Measurements from ENCODE around the gene LRRC32.
A peak's percentile ranks its signal among the peaks of the same experiment; 100 is the strongest.

Gene LRRC32

GRCh38 chr11:76665921-76666351 lies 4.6 kb downstream of the LRRC32 start:
- Mint-ChIP-seq H3K9me3 (no peaks in the 10 kb centered on the region), H3K4me3 (no peak overlapping the region), H3K4me1 (peaks cover 58% of the 10 kb centered on the region), H3K27me3 (ENCODE audit: low read depth) (peaks cover 33% of the 10 kb centered on the region), H3K27ac (peak overlapping the region in 2 of 3 experiments; percentile 41 to 50), H3K36me3 (ENCODE audit: low read depth) (no peaks in the 10 kb centered on the region)
- no peak for TF ChIP-seq CTCF (IDR thresholded peaks at IDR 0.05; ENCODE audit: unreplicated experiment in 3 of 3)

GRCh38 chr11:76665172-76665571 lies 5.4 kb downstream of the LRRC32 start:
- TF ChIP-seq CTCF (IDR thresholded peaks at IDR 0.05; ENCODE audit: unreplicated experiment in 3 of 3), result no peak
- no peaks in the 10 kb centered on the region for H3K36me3 Mint-ChIP-seq (ENCODE audit: low read depth)
- H3K9me3 Mint-ChIP-seq, result no peaks in the 10 kb centered on the region
- peaks cover 58% of the 10 kb centered on the region for H3K4me1 Mint-ChIP-seq
- H3K27me3 Mint-ChIP-seq (ENCODE audit: low read depth), result peaks cover 37% of the 10 kb centered on the region
- peak overlapping the region in 2 of 3 experiments; percentile 41 to 50 for H3K27ac Mint-ChIP-seq
- H3K4me3 Mint-ChIP-seq, result no peak overlapping the region

- no peaks in the 10 kb centered on the region for H3K36me3 Mint-ChIP-seq (ENCODE audit: low read depth)
- no peaks in the 10 kb centered on the region for H3K9me3 Mint-ChIP-seq
- TF ChIP-seq CTCF (IDR thresholded peaks at IDR 0.05; ENCODE audit: unreplicated experiment in 3 of 3), result no peak
- H3K4me3 Mint-ChIP-seq, result no peak overlapping the region
- peaks cover 53% of the 10 kb centered on the region for H3K4me1 Mint-ChIP-seq
- H3K27ac Mint-ChIP-seq, result peak overlapping the region in 2 of 3 experiments; percentile 41 to 50
- peaks cover 32% of the 10 kb centered on the region for H3K27me3 Mint-ChIP-seq (ENCODE audit: low read depth)
Measured at GRCh38 chr11:76664578-76665061, 5.9 kb downstream of the LRRC32 start.

- H3K27me3 Mint-ChIP-seq (ENCODE audit: low read depth), result peaks cover 25% of the 10 kb centered on the region
Measured at GRCh38 chr11:76663912-76664440, 6.6 kb downstream of the LRRC32 start.

GRCh38 chr11:76663486-76663810 lies 7.1 kb downstream of the LRRC32 start:
- Mint-ChIP-seq H3K4me3 (no peak overlapping the region), H3K27ac (peak overlapping the region in 2 of 3 experiments; percentile 41 to 76), H3K4me1 (peaks cover 47% of the 10 kb centered on the region), H3K27me3 (ENCODE audit: low read depth) (peaks cover 23% of the 10 kb centered on the region), H3K36me3 (ENCODE audit: low read depth) (no peaks in the 10 kb centered on the region), H3K9me3 (no peaks in the 10 kb centered on the region)
- no peak for TF ChIP-seq CTCF (IDR thresholded peaks at IDR 0.05; ENCODE audit: unreplicated experiment in 3 of 3)

More at GRCh38 chr11:76663912-76664440, 6.6 kb downstream of the LRRC32 start:
- Mint-ChIP-seq H3K36me3 (ENCODE audit: low read depth) (no peaks in the 10 kb centered on the region), H3K4me1 (peaks cover 46% of the 10 kb centered on the region), H3K27ac (peak overlapping the region in 2 of 3 experiments; percentile 41 to 76), H3K4me3 (no peak overlapping the region), H3K9me3 (no peaks in the 10 kb centered on the region)
- TF ChIP-seq CTCF (IDR thresholded peaks at IDR 0.05; ENCODE audit: unreplicated experiment in 3 of 3), result no peak

Measured in nephron (organoid).